Urothelium cell line (cell line): Measurements from ENCODE around the gene ACTR8.

Source experiments
- DNase-seq: peaks from one replicate; pipeline ENCODE4 v3.0.0; 2011; ENCODE audit warnings: low spot score, mixed read lengths
- FAIRE-seq: peaks from 2 replicates; lab custom pipeline; 2011; peaks lifted over from hg19 to GRCh38; lab: Jason Lieb, UNC

ACTR8 gene

GRCh38 chr3:53880396-53881345 lies 1.3 kb downstream of the ACTR8 start:
- no peak for FAIRE-seq
- DNase-seq: no peak

DNA sequence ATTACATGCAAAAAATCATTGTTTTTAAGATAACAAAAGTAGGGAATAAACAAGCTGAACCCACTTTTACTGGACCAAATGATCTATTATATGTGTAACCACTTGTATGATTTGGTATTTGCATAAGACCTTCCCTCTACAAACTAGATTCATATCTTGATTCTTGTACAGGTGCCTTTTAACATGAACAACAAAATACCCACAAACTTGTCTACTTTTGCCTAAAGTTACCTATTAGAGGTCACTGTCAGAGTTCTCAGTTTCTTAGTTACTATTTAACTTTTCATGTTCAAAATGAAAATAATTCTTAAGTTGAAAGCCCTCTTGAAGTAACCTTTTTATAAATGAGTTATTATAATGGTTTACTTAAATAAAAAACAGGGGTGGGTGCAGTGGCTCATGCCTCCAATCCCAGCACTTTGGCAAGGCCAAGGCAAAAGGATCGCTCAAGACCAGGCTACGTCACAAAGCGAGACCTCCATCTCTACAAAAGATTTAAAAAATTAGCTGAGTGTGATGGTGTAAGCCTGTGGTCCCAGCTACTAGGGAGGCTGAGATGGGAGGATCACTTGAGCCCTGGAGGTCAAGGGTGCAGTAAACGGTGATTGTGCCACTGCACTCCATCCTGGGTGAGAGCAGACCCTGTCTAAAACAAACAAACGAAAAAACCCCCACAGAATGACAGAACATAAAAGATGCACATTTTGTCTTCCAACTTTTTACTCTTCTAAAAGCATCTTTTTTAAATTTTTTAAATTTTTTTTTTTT lies 16.0 kb downstream of the ACTR8 start:
- no peak for FAIRE-seq
- DNase-seq: no peak

- no peak for FAIRE-seq
- DNase-seq: no peak
These were observed 18.8 kb downstream of the ACTR8 start for GRCh38 chr3:53863145-53863544.

DNA sequence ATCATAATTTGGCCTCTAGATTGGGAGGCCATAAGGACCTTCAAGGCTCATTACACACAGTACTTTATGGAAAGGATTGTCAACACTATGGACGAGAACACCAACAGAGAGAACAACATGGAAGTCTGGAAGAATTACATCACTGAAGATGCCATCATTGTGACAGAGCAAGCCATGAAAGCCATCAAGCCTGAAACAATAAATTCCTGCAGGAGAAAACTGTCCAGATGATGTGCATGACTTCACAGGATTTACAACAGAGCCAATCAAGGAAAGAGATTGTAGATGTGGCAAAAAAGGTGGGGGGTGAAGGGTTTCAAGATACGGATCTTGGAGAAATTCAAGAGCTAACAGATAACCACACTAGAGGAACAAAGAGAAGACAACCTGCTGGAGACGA lies 19.7 kb downstream of the ACTR8 start:
- FAIRE-seq: no peak

GRCh38 chr3:53860196-53860595 lies 21.8 kb downstream of the ACTR8 start:
- FAIRE-seq: no peak
- no peak for DNase-seq

More for the DNA sequence above, 19.7 kb downstream of the ACTR8 start:
- no peak for DNase-seq

DNA sequence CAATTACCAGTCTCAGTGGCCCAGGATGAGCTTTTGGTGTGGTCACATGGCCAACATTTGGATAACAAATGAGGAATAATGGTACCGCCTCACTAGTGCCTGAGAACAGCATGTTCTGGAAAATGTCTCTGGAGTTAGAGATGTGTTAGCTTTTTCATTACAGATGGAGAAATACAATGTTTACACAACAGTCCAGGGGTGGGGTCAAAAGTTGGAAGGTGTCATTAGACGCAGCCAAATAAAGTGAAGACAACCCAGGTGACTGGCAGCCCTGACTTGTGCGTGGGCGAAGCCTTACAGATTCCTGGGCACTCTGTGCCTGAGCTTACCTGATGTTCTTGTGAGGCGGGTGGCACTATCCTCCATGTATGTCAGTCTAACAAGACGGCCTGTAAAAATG lies 22.8 kb downstream of the ACTR8 start:
- FAIRE-seq: no peak
- DNase-seq: no peak

DNA sequence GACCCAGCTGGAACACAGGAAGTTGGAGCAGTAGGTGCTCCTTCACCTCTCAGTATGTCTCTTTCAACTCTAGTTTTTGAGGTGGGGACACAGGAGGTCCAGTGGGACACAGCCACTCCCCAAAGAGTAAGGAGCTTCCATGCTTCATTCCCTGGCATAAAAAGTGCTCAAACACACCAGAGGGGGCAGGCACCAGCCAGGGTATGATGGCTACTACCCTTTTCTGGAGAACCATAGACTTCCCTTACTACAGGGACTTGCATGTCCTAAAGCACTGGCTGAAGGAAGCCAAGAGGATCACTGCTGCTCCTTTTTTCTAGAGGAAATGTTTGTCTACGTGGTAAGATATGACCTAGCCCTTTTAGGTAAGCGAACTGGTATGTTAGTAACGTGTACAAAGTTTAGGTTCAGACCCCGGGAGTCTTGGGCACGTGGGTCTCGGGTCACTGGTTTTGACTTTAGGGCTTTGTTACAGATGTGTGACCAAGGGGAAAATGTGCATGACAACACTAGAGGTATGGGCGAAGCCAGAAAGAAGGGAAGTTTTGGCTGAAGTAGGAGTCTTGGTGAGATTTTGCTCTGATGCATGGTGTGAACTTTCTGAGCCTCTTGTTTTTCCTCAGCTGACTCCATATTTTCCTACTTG lies 23.7 kb downstream of the ACTR8 start:
- FAIRE-seq (no peak), DNase-seq (no peak)

- FAIRE-seq: no peak
- DNase-seq: no peak
These were observed 25.0 kb downstream of the ACTR8 start for GRCh38 chr3:53856964-53857363.

DNA sequence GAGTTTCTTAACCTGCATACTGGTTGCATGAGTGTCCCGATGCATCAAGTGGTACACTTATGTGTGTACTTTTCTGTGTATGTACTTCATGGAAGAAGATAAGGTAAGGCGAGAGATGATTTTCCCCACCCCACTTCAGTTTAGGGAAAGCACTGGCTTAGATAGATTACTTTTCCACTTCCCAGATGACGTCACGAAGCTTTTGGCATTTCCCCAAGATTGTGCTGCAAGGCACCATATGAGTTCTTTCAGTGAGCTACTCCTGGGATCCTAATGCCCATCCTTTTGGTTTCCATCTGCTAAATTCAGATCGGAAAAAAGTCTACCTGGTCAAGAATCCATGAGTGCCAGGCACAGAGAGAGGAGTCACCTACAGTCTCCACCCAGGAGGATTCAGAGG lies 31.1 kb downstream of the ACTR8 start:
- DNase-seq (no peak), FAIRE-seq (no peak)

GRCh38 chr3:53849916-53850315 lies 32.0 kb downstream of the ACTR8 start:
- no peak for DNase-seq
- no peak for FAIRE-seq

DNA sequence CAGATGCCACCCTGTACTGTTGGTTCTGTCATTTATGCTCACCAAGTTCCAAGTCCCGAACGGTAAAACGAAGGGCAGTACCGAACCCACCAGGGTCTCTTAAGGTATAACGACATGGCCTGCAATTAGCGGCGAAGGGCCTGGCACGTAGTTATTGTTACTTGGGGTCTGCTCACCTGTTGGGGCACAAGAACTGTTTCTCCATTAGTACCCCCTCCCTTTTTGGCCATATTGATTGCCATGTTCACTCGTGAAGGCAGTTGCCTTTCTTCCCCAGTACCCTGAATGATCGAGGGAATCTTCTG lies 35.1 kb downstream of the ACTR8 start:
- no peak for DNase-seq
- FAIRE-seq: no peak

DNA sequence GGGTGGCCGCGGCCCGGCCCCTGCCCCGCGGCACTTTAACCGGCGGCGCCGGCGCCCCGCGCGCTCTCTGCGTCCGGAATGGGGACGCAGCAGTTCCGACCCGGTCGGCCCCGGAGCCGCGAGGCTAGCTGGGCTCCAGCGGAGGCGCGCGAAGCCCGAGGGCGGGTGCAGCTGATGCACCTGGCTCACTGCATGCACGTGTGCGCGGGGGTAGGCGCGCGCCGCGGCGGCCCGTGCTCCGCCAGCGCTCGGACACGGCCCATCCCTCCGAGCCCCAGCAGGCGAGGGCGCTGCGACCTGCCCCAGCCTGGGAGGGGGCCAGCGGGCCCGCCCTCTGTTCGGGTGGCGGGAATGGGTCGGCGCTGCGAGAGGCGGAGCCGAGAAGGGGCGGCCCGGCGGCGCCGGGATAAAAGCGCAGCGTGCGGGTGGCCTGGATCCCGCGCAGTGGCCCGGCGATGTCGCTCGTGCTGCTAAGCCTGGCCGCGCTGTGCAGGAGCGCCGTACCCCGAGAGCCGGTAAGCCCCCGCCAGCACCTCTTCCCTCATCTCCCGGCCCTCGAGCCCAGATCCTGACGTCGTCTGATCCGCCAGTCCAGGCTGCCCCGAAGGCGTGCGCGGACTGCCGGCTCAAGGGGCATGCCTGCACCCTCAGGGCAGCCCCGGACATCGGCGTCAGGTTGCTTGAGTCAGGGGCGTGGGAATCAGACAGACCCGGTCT lies 35.7 kb downstream of the ACTR8 start, which contains the start of the genes CHDH and IL17RB:
TSS of gene CHDH (minus strand) at position 286 of the 717 bp plus-strand sequence. CDS start 22,411 bp downstream, outside the sequence.
TSS of gene IL17RB (plus strand) at position 435 of the 717 bp plus-strand sequence. CDS start at position 456, 21 bp downstream.
- FAIRE-seq: no peak
- DNase-seq: peak; percentile 61

DNA sequence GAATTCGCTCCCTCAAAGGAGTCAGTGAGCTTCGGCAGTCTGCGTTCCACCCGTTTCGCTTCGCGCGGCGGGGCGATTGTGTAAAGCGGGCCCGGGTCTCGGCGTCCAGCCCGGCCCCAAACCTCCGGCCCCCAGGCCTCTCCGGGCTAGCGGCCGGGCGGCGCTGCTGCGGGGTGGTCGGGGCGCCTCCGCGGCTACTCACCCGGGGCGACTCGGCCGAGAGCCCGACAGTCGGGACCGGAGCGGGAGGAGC lies 36.1 kb downstream of the ACTR8 start:
- FAIRE-seq (no peak), DNase-seq (no peak)

GRCh38 chr3:53845103-53845880 lies 36.7 kb downstream of the ACTR8 start:
- FAIRE-seq (no peak), DNase-seq (peak; percentile 34)

- DNase-seq (no peak), FAIRE-seq (no peak)
These were observed 37.5 kb downstream of the ACTR8 start for GRCh38 chr3:53844262-53845102.

DNA sequence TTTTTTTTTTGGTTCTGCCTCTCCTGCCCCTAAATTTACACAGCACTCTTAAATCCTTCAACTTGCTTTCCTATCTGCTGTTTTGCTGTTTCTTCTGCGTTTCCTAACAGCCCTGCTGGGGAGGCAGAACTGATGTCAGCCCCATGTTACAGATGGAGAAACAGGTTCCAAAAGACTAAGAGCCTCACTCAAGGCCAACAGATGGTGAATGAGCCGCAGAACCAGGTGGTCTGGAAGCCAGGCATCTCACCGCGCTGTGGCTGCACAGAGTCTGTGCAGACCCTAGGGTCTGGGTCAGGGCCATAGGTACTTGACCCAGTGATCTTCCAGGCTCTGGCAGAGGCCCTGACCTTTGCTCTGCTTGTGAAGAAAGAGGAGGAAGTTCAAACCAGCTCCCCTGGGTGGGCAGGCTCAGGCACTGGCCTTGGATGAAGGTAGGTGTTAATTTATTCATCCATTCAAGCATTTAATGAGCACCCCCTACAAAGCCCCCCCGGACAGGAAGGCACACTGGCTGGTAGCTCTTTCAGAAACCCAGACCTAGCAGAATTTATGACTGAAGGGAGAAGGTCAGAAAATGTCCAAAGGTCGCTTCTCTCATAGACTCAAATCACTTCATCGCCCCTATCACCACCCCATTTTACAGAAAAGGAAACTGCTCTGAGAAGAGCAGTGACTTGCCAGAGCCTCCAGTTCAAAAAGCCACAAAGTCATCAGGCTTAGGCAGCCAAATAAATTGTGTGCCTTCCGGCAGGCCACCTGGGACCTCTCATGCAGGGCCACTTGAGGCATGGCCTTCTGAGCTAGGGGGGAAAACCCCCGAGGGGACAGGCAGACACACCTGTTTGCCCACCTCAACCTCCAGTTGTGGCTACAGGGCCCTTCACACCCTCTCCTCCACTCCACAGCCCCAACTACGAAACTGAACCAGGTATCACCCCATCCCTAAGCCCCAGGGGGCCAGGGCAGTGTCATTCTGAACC lies 38.5 kb downstream of the ACTR8 start:
- FAIRE-seq: no peak

GRCh38 chr3:53842436-53843194 lies 39.3 kb downstream of the ACTR8 start:
- DNase-seq (peak; percentile 72), FAIRE-seq (no peak)

More for the DNA sequence above, 38.5 kb downstream of the ACTR8 start:
- DNase-seq: no peak
